H1 (cell line): ENCODE measurements around the gene SLC47A2. TPM values are rescaled to one million over a fixed set of nuclear protein-coding genes. Genes with fewer than 3 reads are reported as not detected.

Experiments
- CTCF ChIA-PET: fragments of 300-600 bp; sonication (Branson Sonifier 250); formaldehyde crosslinking; loops from one replicate; lab custom pipeline; 2021; ENCODE audit not compliant: partially characterized antibody; lab: Charles Lee
- POLR2A ChIA-PET: fragments of 300-600 bp; sonication (Branson Sonifier 250); formaldehyde crosslinking; loops from one replicate; lab custom pipeline; 2021; ENCODE audit warnings: inconsistent platforms; ENCODE audit not compliant: partially characterized antibody; lab: Charles Lee
- DNase-seq, 2 experiments: peaks; one replicate each; pipeline versions ENCODE4 v3.0.0 to v3.0.0-alpha.2; 2010 to 2022; ENCODE audit warnings: low spot score in 2 of 2, low read depth in 1 of 2, mixed read lengths in 1 of 2
- FAIRE-seq: peaks from 2 replicates; lab custom pipeline; 2011; peaks lifted over from hg19 to GRCh38; lab: Jason Lieb, UNC
- H2AFZ ChIP-seq: 2 replicates; pipeline ENCODE4 v1.8.1; 2012; ENCODE audit warnings: low read length, inconsistent platforms
- H2AK5ac ChIP-seq: 2 replicates; pipeline ENCODE4 v1.6.1; 2013; ENCODE audit warnings: low read depth, low read length
- H2BK120ac ChIP-seq: replicated peaks from 2 replicates; pipeline ENCODE3; 2013; ENCODE audit warnings: low read depth, low read length, inconsistent platforms
- H2BK12ac ChIP-seq: 2 replicates; pipeline ENCODE4 v1.6.1; 2013; ENCODE audit warnings: low read depth, low read length
- H2BK15ac ChIP-seq: 2 replicates; pipeline ENCODE4 v1.6.1; 2013; ENCODE audit warnings: low read length
- H2BK20ac ChIP-seq: 2 replicates; pipeline ENCODE4 v1.6.1; 2013; ENCODE audit warnings: low read length
- H2BK5ac ChIP-seq: 2 replicates; pipeline ENCODE4 v1.6.1; 2013; ENCODE audit warnings: low read depth, low read length
- H3K14ac ChIP-seq: 2 replicates; pipeline ENCODE4 v1.6.1; 2013; ENCODE audit warnings: inconsistent platforms; ENCODE audit not compliant: insufficient read length
- H3K18ac ChIP-seq: 2 replicates; pipeline ENCODE4 v1.6.1; 2013; ENCODE audit warnings: low read length; ENCODE audit errors: extremely low read depth
- H3K23ac ChIP-seq: 2 replicates; pipeline ENCODE4 v1.6.1; 2013; ENCODE audit warnings: inconsistent platforms; ENCODE audit not compliant: insufficient read length
- H3K23me2 ChIP-seq: 2 replicates; pipeline ENCODE4 v1.6.1; 2013; ENCODE audit warnings: low read depth, low read length
- H3K27ac ChIP-seq: 2 replicates; pipeline ENCODE4 v1.6.1; 2011; ENCODE audit warnings: low read depth, low read length, inconsistent platforms
- H3K27me3 ChIP-seq, 4 experiments: replicated peaks in 1 of 4; 1 replicate in 1 of 4; 2 replicates in 3 of 4; pipeline versions ENCODE4 v1.6.1 to v1.8.1; 2011 to 2013; ENCODE audit warnings: low read length in 3 of 4, mild to moderate bottlenecking in 3 of 4, inconsistent platforms in 2 of 4, mixed read lengths in 2 of 4, moderate library complexity in 1 of 4; ENCODE audit not compliant: control insufficient read depth in 3 of 4, insufficient read depth in 3 of 4; ENCODE audit errors: extremely low read depth in 1 of 4
- H3K36me3 ChIP-seq, 4 experiments: 2 replicates each; pipeline versions ENCODE4 v1.6.1 to v1.8.1; 2011 to 2013; ENCODE audit warnings: mild to moderate bottlenecking in 4 of 4, low read length in 3 of 4, moderate library complexity in 2 of 4, control low read depth in 1 of 4, inconsistent platforms in 1 of 4; ENCODE audit not compliant: insufficient read depth in 4 of 4, control insufficient read depth in 2 of 4
- H3K4ac ChIP-seq: replicated peaks from 2 replicates; pipeline ENCODE3; 2013; ENCODE audit warnings: low read length, low read depth, mixed read lengths, inconsistent platforms; ENCODE audit not compliant: insufficient read length
- H3K4me1 ChIP-seq, 4 experiments: replicated peaks in 1 of 4; 1 replicate in 1 of 4; 2 replicates in 3 of 4; pipeline versions ENCODE4 v1.6.1 to v1.8.1; 2011 to 2013; ENCODE audit warnings: low read length in 3 of 4, inconsistent platforms in 2 of 4, mixed read lengths in 1 of 4; ENCODE audit not compliant: insufficient read depth in 4 of 4, control insufficient read depth in 3 of 4
- H3K4me2 ChIP-seq, 2 experiments: 2 replicates each; pipeline versions ENCODE4 v1.6.1 to v1.8.1; 2011 to 2013; ENCODE audit warnings: low read depth in 2 of 2, low read length in 2 of 2, control low read depth in 1 of 2, inconsistent platforms in 1 of 2, mild to moderate bottlenecking in 1 of 2; ENCODE audit not compliant: insufficient read depth in 1 of 2
- H3K4me3 ChIP-seq, 4 experiments: fragments of 200-600, 300-600 bp in 1 of 4; sonication (generic), shearing (Covaris generic), sonication (Bioruptor Twin) in 1 of 4; 2 replicates each; pipeline versions ENCODE4 v1.5.1 to v1.8.1; 2011 to 2016; ENCODE audit warnings: low read length in 4 of 4, low read depth in 3 of 4, control low read depth in 2 of 4, inconsistent platforms in 2 of 4, mild to moderate bottlenecking in 2 of 4, mixed read lengths in 1 of 4, moderate library complexity in 1 of 4; ENCODE audit not compliant: insufficient read depth in 2 of 4; ENCODE audit errors: extremely low read depth in 1 of 4
- H3K56ac ChIP-seq: replicated peaks from 2 replicates; pipeline ENCODE3; 2013; ENCODE audit warnings: low read depth, mild to moderate bottlenecking, mixed read lengths, low read length, inconsistent platforms; ENCODE audit not compliant: insufficient read length
- H3K79me1 ChIP-seq: 2 replicates; pipeline ENCODE4 v1.6.1; 2013; ENCODE audit warnings: low read depth, low read length, control low read depth
- H3K79me2 ChIP-seq, 2 experiments: 2 replicates each; pipeline versions ENCODE4 v1.6.1 to v1.8.1; 2012 to 2013; ENCODE audit warnings: low read length in 2 of 2, mild to moderate bottlenecking in 2 of 2, inconsistent platforms in 1 of 2; ENCODE audit not compliant: insufficient read depth in 2 of 2, control insufficient read depth in 1 of 2
- H3K9ac ChIP-seq, 4 experiments: replicated peaks in 1 of 4; 1 replicate in 1 of 4; 2 replicates in 3 of 4; pipeline versions ENCODE4 v1.6.1 to v1.8.1; 2011 to 2013; ENCODE audit warnings: low read depth in 3 of 4, low read length in 3 of 4, control low read depth in 2 of 4, mild to moderate bottlenecking in 2 of 4, moderate library complexity in 2 of 4, inconsistent platforms in 1 of 4; ENCODE audit errors: extremely low read depth in 1 of 4
- H3K9me3 ChIP-seq, 2 experiments: 2 replicates each; pipeline versions ENCODE4 v1.6.1 to v1.8.1; 2012 to 2013; ENCODE audit warnings: mild to moderate bottlenecking in 2 of 2, moderate library complexity in 2 of 2, control low read depth in 1 of 2, inconsistent platforms in 1 of 2, low read depth in 1 of 2, low read length in 1 of 2, mixed read lengths in 1 of 2; ENCODE audit not compliant: insufficient read depth in 2 of 2
- H4K20me1 ChIP-seq, 2 experiments: replicated peaks in 1 of 2; 2 replicates each; pipeline versions ENCODE3 to v1.8.1; 2011 to 2013; ENCODE audit warnings: inconsistent platforms in 2 of 2, low read length in 2 of 2, mild to moderate bottlenecking in 1 of 2; ENCODE audit not compliant: insufficient read depth in 2 of 2, control insufficient read depth in 1 of 2
- H4K5ac ChIP-seq: 2 replicates; pipeline ENCODE4 v1.6.1; 2013; ENCODE audit warnings: low read length, low read depth, mixed read lengths, inconsistent platforms; ENCODE audit not compliant: insufficient read length
- H4K8ac ChIP-seq: 2 replicates; pipeline ENCODE4 v1.8.0; 2013; ENCODE audit warnings: mild to moderate bottlenecking, moderate library complexity, low read length, inconsistent platforms; ENCODE audit not compliant: insufficient read depth; ENCODE audit errors: extremely low read depth
- H4K91ac ChIP-seq: replicated peaks from 2 replicates; pipeline ENCODE3; 2013; ENCODE audit warnings: low read length, mixed read lengths, inconsistent platforms; ENCODE audit not compliant: insufficient read length
- FOSL1 ChIP-seq: IDR thresholded peaks from 2 replicates; pipeline ENCODE4 v1.6.1; 2011; ENCODE audit warnings: mild to moderate bottlenecking, low read depth, low read length, moderate library complexity; ENCODE audit not compliant: insufficient read depth
- KDM4A ChIP-seq: IDR thresholded peaks from one replicate; pipeline ENCODE4 v1.7.1; 2012; ENCODE audit warnings: low read depth, mild to moderate bottlenecking, moderate library complexity, low read length, inconsistent platforms; ENCODE audit not compliant: severe bottlenecking
- NANOG ChIP-seq: IDR thresholded peaks from 2 replicates; pipeline ENCODE4 v1.6.1; 2011; ENCODE audit warnings: low read length, low read depth, mild to moderate bottlenecking, inconsistent platforms; ENCODE audit not compliant: insufficient read depth, poor library complexity, severe bottlenecking
- SRF ChIP-seq: IDR thresholded peaks from 2 replicates; pipeline ENCODE4 v1.6.1; 2011; ENCODE audit warnings: mild to moderate bottlenecking, low read depth, low read length, moderate library complexity
- WGBS, 2 experiments: shearing (Covaris generic) in 1 of 2; methylation state at CpG; one replicate each; pipeline versions ENCODE4 v1.1.6 to v1.1.7; 2013 to 2015; ENCODE audit warnings: low lambda C conversion rate in 2 of 2, mixed read lengths in 2 of 2, inconsistent platforms in 1 of 2, low coverage in 1 of 2, missing lambda C conversion rate in 1 of 2; ENCODE audit not compliant: insufficient replicate concordance in 2 of 2, insufficient coverage in 1 of 2, insufficient read length in 1 of 2; ENCODE audit errors: extremely low coverage in 1 of 2, missing lambda C conversion rate in 1 of 2; 5-methylcytosine and 5-hydroxymethylcytosine counted together
- polyA plus RNA-seq, 7 experiments: library from polyadenylated mRNA; depleted of rRNA in 3 of 7; stranded (reverse) in 5 of 7; unstranded in 2 of 7; fragments of >200 nt in 5 of 7; fragments of 200-250 nt in 2 of 7; gene quantifications; 1 replicate in 5 of 7; 2 replicates in 1 of 7; 4 replicates in 1 of 7; pipeline versions ENCODE4 v1.2.1 to v1.2.3, GENCODE V29; 2011 to 2013; ENCODE audit warnings: missing spikeins in 2 of 7, mixed read lengths in 2 of 7
- total RNA-seq: library from RNA; stranded (reverse); fragmentation: NEBNext Ultra II Directional; extraction: Animal tissue kit (Norgen Biotek cat#: 25700); gene quantifications from 2 replicates; pipeline ENCODE4 v1.2.1, GENCODE V29; 2021

SLC47A2 gene
- total and polyA plus RNA-seq, 2 of the 8 experiments (the other 6 are each of a cell fraction or from before 2014, with no cell fraction given): not detected

- no peak for TF ChIP-seq KDM4A
- TF ChIP-seq SRF: no peak
- TF ChIP-seq FOSL1: no peak
- TF ChIP-seq NANOG: no peak
- no peak overlapping the region for H2AK5ac ChIP-seq
- no peaks in the 10 kb centered on the region; the same call in 1 of the 2 replicates for H3K79me1 ChIP-seq
- H3K4me3 ChIP-seq: no peak overlapping the region
- no peak overlapping the region for H2BK5ac ChIP-seq
- H3K27me3 ChIP-seq: no peaks in the 10 kb centered on the region; a peak in 1 of 7 replicates
- H3K36me3 ChIP-seq: peaks cover 5 to 53% (median 26%) of the 10 kb centered on the region in 4 experiments; a peak in 6 of 8 replicates
- no peak overlapping the region for H2BK15ac ChIP-seq
- CTCF ChIA-PET: interaction anchor here (1.3 to 1.6 kb wide), 6 partner anchors 14 to 88 kb away, joined by 3 to 4 read pairs (median 3); no protein-coding TSS in a partner anchor
- no peaks in the 10 kb centered on the region for H3K4me1 ChIP-seq
- H3K18ac ChIP-seq: no peak overlapping the region
- no peak overlapping the region for H4K91ac ChIP-seq
- WGBS, 2 experiments: 95% methylated on average over 18 of the region's 18 CpGs; no CpG with 5 or more reads in 1 of the 2 experiments
- POLR2A ChIA-PET: no interaction called here
- H2BK120ac ChIP-seq: no peak overlapping the region
- no peak overlapping the region for H3K23ac ChIP-seq
- no peaks in the 10 kb centered on the region for H3K23me2 ChIP-seq
- H4K5ac ChIP-seq: no peak overlapping the region
- H2BK12ac ChIP-seq: no peak overlapping the region
- no peak overlapping the region for H2BK20ac ChIP-seq
- no peaks in the 10 kb centered on the region for H4K20me1 ChIP-seq
- no peak overlapping the region for H3K4me2 ChIP-seq
- H3K9me3 ChIP-seq: peaks cover 29 to 50% of the 10 kb centered on the region in 2 experiments
- H3K79me2 ChIP-seq: no peaks in the 10 kb centered on the region
- no peak overlapping the region for H3K4ac ChIP-seq
- DNase-seq (no peak), FAIRE-seq (no peak)
- H4K8ac ChIP-seq: no peak overlapping the region
- H3K27ac ChIP-seq: no peak overlapping the region
- no peak overlapping the region for H2AFZ ChIP-seq
- H3K14ac ChIP-seq: no peak overlapping the region
- H3K56ac ChIP-seq: no peak overlapping the region
- H3K9ac ChIP-seq: no peak overlapping the region
Measured at GRCh38 chr17:19678581-19679453, 37.6 kb downstream of the SLC47A2 start.
